OCI-LY3 (cell line): ENCODE measurements around the gene ZFX.
A peak's percentile ranks its signal among the peaks of the same experiment; 100 is the strongest.

Source experiments
- H2AFZ ChIP-seq: fragments of 200-600, 300-600 bp; shearing (Covaris generic); 2 replicates; pipeline ENCODE4 v1.6.0; 2014; ENCODE audit warnings: antibody characterized with exemption, low read depth, low read length
- H3K27ac ChIP-seq: fragments of 200-600, 300-600 bp; sonication (generic); 2 replicates; pipeline ENCODE4 v1.5.1; 2014; ENCODE audit warnings: mild to moderate bottlenecking, low read length, moderate library complexity, mixed read lengths
- H3K27me3 ChIP-seq: fragments of 200-600, 300-600 bp; sonication (generic); 2 replicates; pipeline ENCODE4 v1.6.1; 2014; ENCODE audit warnings: low read depth, low read length, mixed read lengths
- H3K36me3 ChIP-seq: fragments of 200-600, 300-600 bp; sonication (generic); replicated peaks from 2 replicates; pipeline ENCODE3; 2014; ENCODE audit warnings: low read depth, low read length, mixed read lengths
- H3K4me1 ChIP-seq: fragments of 300-600, 200-600 bp; sonication (generic); 2 replicates; pipeline ENCODE4 v1.6.1; 2014; ENCODE audit warnings: low read length, mixed read lengths
- H3K4me2 ChIP-seq: fragments of 200-600, 300-600 bp; sonication (generic); 2 replicates; pipeline ENCODE4 v1.6.1; 2014; ENCODE audit warnings: low read length, mixed read lengths
- H3K4me3 ChIP-seq: fragments of 300-600, 200-600 bp; sonication (generic); 2 replicates; pipeline ENCODE4 v1.5.1; 2014; ENCODE audit warnings: antibody characterized with exemption, mild to moderate bottlenecking, low read length, moderate library complexity
- H3K79me2 ChIP-seq: fragments of 300-600, 200-600 bp; shearing (Covaris generic); 2 replicates; pipeline ENCODE4 v1.6.1; 2014; ENCODE audit warnings: mild to moderate bottlenecking, low read length, mixed read lengths
- H3K9ac ChIP-seq: fragments of 300-600, 200-600 bp; shearing (Covaris generic); 2 replicates; pipeline ENCODE4 v1.6.0; 2014; ENCODE audit warnings: mild to moderate bottlenecking, low read length, moderate library complexity
- H3K9me3 ChIP-seq: fragments of 200-600, 300-600 bp; shearing (Covaris generic); 2 replicates; pipeline ENCODE4 v1.6.1; 2014; ENCODE audit warnings: low read length, mixed read lengths; ENCODE audit not compliant: insufficient read depth
- H4K20me1 ChIP-seq: fragments of 200-600, 300-600 bp; sonication (generic); 2 replicates; pipeline ENCODE4 v1.6.1; 2016; ENCODE audit warnings: low read length, mixed read lengths; ENCODE audit not compliant: insufficient read depth
- CTCF ChIP-seq: fragments of 200-600, 300-600 bp; sonication (generic); IDR thresholded peaks from 2 replicates; pipeline ENCODE4 v1.5.1; 2014; ENCODE audit warnings: antibody characterized with exemption, low read length, low read depth
- EZH2phosphoT487 ChIP-seq: fragments of 200-600 bp; shearing (Covaris generic); IDR thresholded peaks from 2 replicates; pipeline ENCODE4 v1.6.1; 2018; ENCODE audit warnings: antibody characterized with exemption, mixed run types, low read depth

Gene ZFX

GRCh38 chrX:24158881-24159280, 9.4 kb downstream of the ZFX start:
- H2AFZ ChIP-seq = no peak overlapping the region
- no peaks in the 10 kb centered on the region for H3K4me1 ChIP-seq
- TF ChIP-seq CTCF (no peak), EZH2phosphoT487 (no peak)
- H3K27ac ChIP-seq = no peak overlapping the region
- H3K9ac ChIP-seq = no peak overlapping the region
- peaks cover 99% of the 10 kb centered on the region for H3K79me2 ChIP-seq
- H3K9me3 ChIP-seq = no peaks in the 10 kb centered on the region
- peaks cover 5% of the 10 kb centered on the region for H4K20me1 ChIP-seq
- no peaks in the 10 kb centered on the region for H3K36me3 ChIP-seq
- H3K27me3 ChIP-seq = no peaks in the 10 kb centered on the region
- H3K4me2 ChIP-seq = no peak overlapping the region
- H3K4me3 ChIP-seq = no peak overlapping the region

- H3K27me3 ChIP-seq = no peaks in the 10 kb centered on the region
- no peaks in the 10 kb centered on the region for H3K9me3 ChIP-seq
- peaks cover 7% of the 10 kb centered on the region for H4K20me1 ChIP-seq
- H2AFZ ChIP-seq = no peak overlapping the region
- no peaks in the 10 kb centered on the region for H3K36me3 ChIP-seq
- H3K79me2 ChIP-seq = peaks cover 97% of the 10 kb centered on the region
- peaks cover 34% of the 10 kb centered on the region for H3K4me1 ChIP-seq
- H3K9ac ChIP-seq = no peak overlapping the region
- no peak overlapping the region for H3K4me2 ChIP-seq
- H3K27ac ChIP-seq = no peak overlapping the region
- no peak overlapping the region for H3K4me3 ChIP-seq
- TF ChIP-seq EZH2phosphoT487 = no peak
- no peak for TF ChIP-seq CTCF
These were observed 16.5 kb downstream of the ZFX start for GRCh38 chrX:24166078-24166477.

GRCh38 chrX:24167719-24168472, 18.4 kb downstream of the ZFX start:
- peaks cover 34% of the 10 kb centered on the region for H3K4me1 ChIP-seq
- H3K9me3 ChIP-seq = no peaks in the 10 kb centered on the region
- H3K36me3 ChIP-seq = peaks cover 8% of the 10 kb centered on the region
- no peak overlapping the region for H3K4me3 ChIP-seq
- peak overlapping the region; percentile 43; the same call in 1 of the 2 replicates for H3K9ac ChIP-seq
- H3K4me2 ChIP-seq = peak overlapping the region; percentile 91
- H3K27me3 ChIP-seq = no peaks in the 10 kb centered on the region
- H4K20me1 ChIP-seq = peaks cover 7% of the 10 kb centered on the region
- peaks cover 97% of the 10 kb centered on the region for H3K79me2 ChIP-seq
- TF ChIP-seq CTCF (no peak), EZH2phosphoT487 (no peak)
- peak overlapping the region; percentile 96 for H3K27ac ChIP-seq
- no peak overlapping the region for H2AFZ ChIP-seq

GRCh38 chrX:24168807-24169206, 19.3 kb downstream of the ZFX start:
- Histone ChIP-seq H3K27me3 (no peaks in the 10 kb centered on the region), H3K9ac (peak overlapping the region; percentile 43), H2AFZ (no peak overlapping the region), H3K4me2 (peak overlapping the region; percentile 91), H4K20me1 (peaks cover 7% of the 10 kb centered on the region), H3K79me2 (peaks cover 98% of the 10 kb centered on the region), H3K4me3 (peak overlapping the region; percentile 57), H3K36me3 (peaks cover 14% of the 10 kb centered on the region), H3K9me3 (no peaks in the 10 kb centered on the region), H3K4me1 (peaks cover 34% of the 10 kb centered on the region), H3K27ac (peak overlapping the region; percentile 96)
- TF ChIP-seq CTCF (no peak), EZH2phosphoT487 (no peak)
